GM12872 (cell line): ENCODE data around the gene GBE1.

Experiments
- CTCF ChIP-seq: IDR thresholded peaks from 3 replicates; pipeline ENCODE4 v1.5.1; 2011; ENCODE audit warnings: low read depth, mild to moderate bottlenecking, low read length, moderate library complexity; ENCODE audit not compliant: insufficient read depth

The GBE1 gene

GRCh38 chr3:81788044-81788443 lies 26.6 kb upstream of the GBE1 start:
- TF ChIP-seq CTCF, result no peak

- no peak for TF ChIP-seq CTCF
Measured at GRCh38 chr3:81782585-81782984, 21.1 kb upstream of the GBE1 start.

- no peak for TF ChIP-seq CTCF
Measured at GRCh38 chr3:81778678-81779182, 17.3 kb upstream of the GBE1 start.

- no peak for TF ChIP-seq CTCF
Measured at GRCh38 chr3:81776643-81777042, 15.2 kb upstream of the GBE1 start.

- TF ChIP-seq CTCF, result no peak
Measured at GRCh38 chr3:81770710-81771109, 9.3 kb upstream of the GBE1 start.

GRCh38 chr3:81769299-81769698 lies 7.9 kb upstream of the GBE1 start:
- TF ChIP-seq CTCF, result no peak

- no peak for TF ChIP-seq CTCF
Measured at GRCh38 chr3:81765400-81765799, 4.0 kb upstream of the GBE1 start.

GRCh38 chr3:81764665-81765064 lies 3.2 kb upstream of the GBE1 start:
- TF ChIP-seq CTCF, result no peak
